Right lobe of liver (tissue), 4 donors: ENCODE measurements around the gene UACA.

ENCODE experiments used
- POLR2A ChIP-seq: fragments of 450-650 bp; IDR thresholded peaks from one replicate; pipeline ENCODE4 v1.6.1; 2017; ENCODE audit warnings: antibody characterized with exemption, mild to moderate bottlenecking
- TF ChIP-seq, protein P1 (sequence below), 4 donors: fragments of 200-600 bp in 3 of 4; fragments of 450-650 bp in 1 of 4; IDR thresholded peaks; one replicate each; pipeline versions ENCODE4 v1.5.1 to v1.8.0; 2016 to 2022; ENCODE audit warnings: antibody characterized with exemption in 4 of 4, mild to moderate bottlenecking in 2 of 4
- donor health status: DM: no; HTN: no; CAD: no.
- donor health status: DM: no; HTN: no; CAD: no.
- donor health status: DM: no; HTN: yes; CAD: no.

DNA sequence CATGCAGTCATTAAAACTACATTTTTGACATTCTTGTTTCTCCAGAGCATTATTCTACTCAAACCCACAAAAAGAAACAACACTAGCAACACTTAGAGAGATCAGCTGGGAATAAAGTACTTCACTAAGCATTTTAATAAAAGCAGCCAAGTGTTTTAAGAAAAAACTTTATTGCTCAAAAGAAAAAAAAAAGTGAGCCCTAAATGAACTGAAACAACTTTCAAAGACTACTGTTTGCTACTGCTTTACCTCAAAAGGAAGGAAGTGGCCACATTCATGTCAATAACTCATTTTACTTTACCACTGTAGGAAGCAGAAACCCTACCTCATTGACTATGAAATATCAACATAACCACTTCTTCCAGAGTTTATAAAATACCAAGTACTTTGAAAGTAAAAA is 91.3 kb downstream of the UACA start:
- TF ChIP-seq POLR2A: no peak
- TF ChIP-seq, protein P1, sequence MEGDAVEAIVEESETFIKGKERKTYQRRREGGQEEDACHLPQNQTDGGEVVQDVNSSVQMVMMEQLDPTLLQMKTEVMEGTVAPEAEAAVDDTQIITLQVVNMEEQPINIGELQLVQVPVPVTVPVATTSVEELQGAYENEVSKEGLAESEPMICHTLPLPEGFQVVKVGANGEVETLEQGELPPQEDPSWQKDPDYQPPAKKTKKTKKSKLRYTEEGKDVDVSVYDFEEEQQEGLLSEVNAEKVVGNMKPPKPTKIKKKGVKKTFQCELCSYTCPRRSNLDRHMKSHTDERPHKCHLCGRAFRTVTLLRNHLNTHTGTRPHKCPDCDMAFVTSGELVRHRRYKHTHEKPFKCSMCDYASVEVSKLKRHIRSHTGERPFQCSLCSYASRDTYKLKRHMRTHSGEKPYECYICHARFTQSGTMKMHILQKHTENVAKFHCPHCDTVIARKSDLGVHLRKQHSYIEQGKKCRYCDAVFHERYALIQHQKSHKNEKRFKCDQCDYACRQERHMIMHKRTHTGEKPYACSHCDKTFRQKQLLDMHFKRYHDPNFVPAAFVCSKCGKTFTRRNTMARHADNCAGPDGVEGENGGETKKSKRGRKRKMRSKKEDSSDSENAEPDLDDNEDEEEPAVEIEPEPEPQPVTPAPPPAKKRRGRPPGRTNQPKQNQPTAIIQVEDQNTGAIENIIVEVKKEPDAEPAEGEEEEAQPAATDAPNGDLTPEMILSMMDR (IDR thresholded peaks at IDR 0.05): no peak
